Measurements from ENCODE around the gene RPS25.
A peak's percentile ranks its signal among the peaks of the same experiment; 100 is the strongest.
"Not testable (repeated sequence)": the region's sequence is repeated elsewhere in the genome, so short reads cannot be mapped to it uniquely, and the experiment has no call there.

RPS25 gene

DNA sequence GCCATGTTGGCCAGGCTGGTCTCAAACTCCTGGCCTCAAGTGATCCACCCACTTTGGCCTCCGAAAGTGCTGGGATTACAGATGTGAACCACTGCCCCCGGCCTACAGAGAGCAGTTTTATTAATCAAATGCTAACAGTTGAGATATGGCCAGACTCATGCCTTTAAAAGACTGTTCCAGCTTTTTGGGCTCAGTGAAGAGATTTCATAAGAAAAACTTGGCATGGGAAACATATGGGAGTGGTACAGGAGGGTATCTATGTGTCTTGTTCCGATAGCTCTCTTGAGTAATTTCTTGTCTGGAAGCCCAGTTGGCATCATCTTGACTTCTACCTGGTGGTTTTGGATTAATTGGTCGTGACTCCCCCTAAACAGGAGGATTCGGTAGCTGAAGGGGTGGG is 20.7 kb upstream of the RPS25 start:
- DNase-seq (ENCODE audit: low spot score), result no peak
- H3K4me3 ChIP-seq, result no peak overlapping the region
- TF ChIP-seq, protein P1, sequence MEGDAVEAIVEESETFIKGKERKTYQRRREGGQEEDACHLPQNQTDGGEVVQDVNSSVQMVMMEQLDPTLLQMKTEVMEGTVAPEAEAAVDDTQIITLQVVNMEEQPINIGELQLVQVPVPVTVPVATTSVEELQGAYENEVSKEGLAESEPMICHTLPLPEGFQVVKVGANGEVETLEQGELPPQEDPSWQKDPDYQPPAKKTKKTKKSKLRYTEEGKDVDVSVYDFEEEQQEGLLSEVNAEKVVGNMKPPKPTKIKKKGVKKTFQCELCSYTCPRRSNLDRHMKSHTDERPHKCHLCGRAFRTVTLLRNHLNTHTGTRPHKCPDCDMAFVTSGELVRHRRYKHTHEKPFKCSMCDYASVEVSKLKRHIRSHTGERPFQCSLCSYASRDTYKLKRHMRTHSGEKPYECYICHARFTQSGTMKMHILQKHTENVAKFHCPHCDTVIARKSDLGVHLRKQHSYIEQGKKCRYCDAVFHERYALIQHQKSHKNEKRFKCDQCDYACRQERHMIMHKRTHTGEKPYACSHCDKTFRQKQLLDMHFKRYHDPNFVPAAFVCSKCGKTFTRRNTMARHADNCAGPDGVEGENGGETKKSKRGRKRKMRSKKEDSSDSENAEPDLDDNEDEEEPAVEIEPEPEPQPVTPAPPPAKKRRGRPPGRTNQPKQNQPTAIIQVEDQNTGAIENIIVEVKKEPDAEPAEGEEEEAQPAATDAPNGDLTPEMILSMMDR (IDR thresholded peaks at IDR 0.05), result no peak
- no peak overlapping the region for H3K27ac ChIP-seq

- H3K27ac ChIP-seq, result no peak overlapping the region
- DNase-seq (ENCODE audit: low spot score), result no peak
- H3K4me3 ChIP-seq, result no peak overlapping the region
- TF ChIP-seq, protein P1 (IDR thresholded peaks at IDR 0.05), result no peak
These were observed 16.7 kb upstream of the RPS25 start for GRCh38 chr11:119034813-119035212.

GRCh38 chr11:119033421-119033820 is 15.3 kb upstream of the RPS25 start:
- H3K27ac ChIP-seq; H3K4me3 ChIP-seq; DNase-seq (ENCODE audit: low spot score): not testable (repeated sequence)

DNA sequence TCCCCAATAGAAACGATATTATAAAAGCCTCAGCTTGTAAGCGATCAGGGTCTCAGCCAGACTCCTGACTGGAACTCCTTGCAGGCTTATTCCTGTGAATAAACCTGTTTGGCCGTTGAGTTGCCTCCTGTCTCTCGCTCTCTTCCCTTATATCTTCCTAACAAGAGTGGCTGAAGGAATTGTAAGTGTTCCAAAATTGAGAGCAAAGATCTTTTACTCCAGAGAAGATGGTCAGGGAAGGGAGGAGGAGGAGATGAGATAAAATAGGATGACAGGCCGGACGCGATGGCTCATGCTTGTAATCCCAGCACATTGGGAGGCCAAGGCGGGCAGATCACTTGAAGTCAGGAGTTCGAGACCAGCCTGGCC is 13.8 kb upstream of the RPS25 start:
- no peak overlapping the region for H3K27ac ChIP-seq
- TF ChIP-seq, protein P1 (IDR thresholded peaks at IDR 0.05), result no peak
- DNase-seq (ENCODE audit: low spot score), result no peak
- no peak overlapping the region for H3K4me3 ChIP-seq

DNA sequence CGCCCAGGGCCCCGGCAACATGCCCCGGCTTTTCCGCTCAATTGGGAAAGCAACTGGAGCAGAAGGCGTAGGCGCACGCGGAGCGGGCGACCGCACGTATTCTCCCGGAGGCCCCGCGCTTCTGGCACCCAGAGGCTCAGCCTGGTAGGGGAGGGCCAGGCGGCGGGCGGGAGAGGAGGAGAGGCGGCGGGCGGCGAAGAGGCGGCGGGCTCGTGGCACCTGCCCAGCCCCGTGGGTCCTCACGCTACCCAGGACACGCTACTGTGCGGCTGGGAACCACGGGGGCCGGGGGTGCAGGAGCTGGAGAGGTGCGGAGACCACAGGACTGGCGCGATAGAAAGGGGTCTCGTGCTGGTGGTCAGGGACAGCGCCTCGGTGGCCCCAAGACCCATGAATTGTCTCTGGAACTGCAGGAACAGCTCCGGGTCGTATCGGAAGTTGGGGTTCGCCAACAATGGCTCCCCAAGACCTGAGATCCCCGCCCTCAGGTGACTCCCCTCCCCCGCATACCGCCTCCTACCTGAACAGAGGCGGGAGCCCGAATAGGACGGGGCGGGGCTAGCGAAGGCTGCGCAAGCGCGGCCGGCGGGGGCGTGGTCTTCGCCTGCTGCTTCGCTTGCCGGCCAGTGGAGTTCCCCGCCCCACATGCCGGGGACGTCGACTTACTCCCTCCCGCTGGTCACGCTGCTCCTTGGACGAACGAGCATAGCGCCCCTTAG is 12.3 kb upstream of the RPS25 start, which contains the start of gene SLC37A4:
Gene SLC37A4 (minus strand): TSS at position 549 of the 719 bp plus-strand sequence.
- H3K27ac ChIP-seq, result peak within 1 kb of the TSS; percentile 49 to 85
- TF ChIP-seq, protein P1 (IDR thresholded peaks at IDR 0.05), result peak; percentile 82
- DNase-seq (ENCODE audit: low spot score), result peak; percentile 97
- H3K4me3 ChIP-seq, result peak within 1 kb of the TSS; percentile 88

GRCh38 chr11:119030029-119030328 is 11.8 kb upstream of the RPS25 start:
- H3K27ac ChIP-seq, result peak overlapping the region; percentile 49 to 85
- H3K4me3 ChIP-seq, result peak overlapping the region; percentile 88
- DNase-seq (ENCODE audit: low spot score), result no peak
- TF ChIP-seq, protein P1 (IDR thresholded peaks at IDR 0.05), result no peak

GRCh38 chr11:119029340-119030028 is 11.3 kb upstream of the RPS25 start:
- Histone ChIP-seq H3K27ac (peak overlapping the region in 1 of 2 donors; percentile 85), H3K4me3 (peak overlapping the region; percentile 88)
- TF ChIP-seq, protein P1 (IDR thresholded peaks at IDR 0.05), result no peak
- DNase-seq (ENCODE audit: low spot score), result no peak
